Measurements from ENCODE around the gene PKD1L1. TPM values are rescaled to one million over a fixed set of nuclear protein-coding genes. Genes with fewer than 3 reads are reported as not detected.

The PKD1L1 gene
- total RNA-seq, 1 experiment from 2014 or later: 0.17 TPM

GRCh38 chr7:47881256-47881655, 67.0 kb downstream of the PKD1L1 start:
- BruUV-seq (replicated peaks): no TSS peak
- no peak for TF ChIP-seq SP1 (IDR thresholded peaks at IDR 0.05; ENCODE audit: low read depth)
- no peak for TF ChIP-seq EZH2phosphoT487 (IDR thresholded peaks at IDR 0.05; ENCODE audit: borderline replicate concordance)
- no peak for TF ChIP-seq EZH2 (IDR thresholded peaks at IDR 0.05)
- no peak for TF ChIP-seq CTCF (IDR thresholded peaks at IDR 0.05 in 2 of 3, conservative IDR thresholded peaks at IDR 0.05 in 1 of 3; ENCODE audit: borderline replicate concordance in 1 of 3, insufficient read depth in 1 of 3, low read depth in 2 of 3, low read length in 2 of 3)
- TF ChIP-seq CEBPB (IDR thresholded peaks at IDR 0.05; ENCODE audit: low read depth): no peak
- TF ChIP-seq EGR1 (IDR thresholded peaks at IDR 0.05; ENCODE audit: low read depth): no peak
- TF ChIP-seq ELF1 (IDR thresholded peaks at IDR 0.05; ENCODE audit: borderline replicate concordance, low read depth): no peak
- no peak for TF ChIP-seq ZBTB33 (IDR thresholded peaks at IDR 0.05; ENCODE audit: extremely low read depth, insufficient replicate concordance, low read length)
- TF ChIP-seq POLR2A (IDR thresholded peaks at IDR 0.05; ENCODE audit: borderline replicate concordance, extremely low read depth, insufficient read depth, insufficient read length): no peak
- no peak for TF ChIP-seq CBX3 (IDR thresholded peaks at IDR 0.05; ENCODE audit: low read depth)
- no peak for TF ChIP-seq ZNF274 (IDR thresholded peaks at IDR 0.05; ENCODE audit: low read depth, low read length)
- no peak for TF ChIP-seq MAX (IDR thresholded peaks at IDR 0.05)
- TF ChIP-seq FOSL1 (IDR thresholded peaks at IDR 0.05; ENCODE audit: low read depth): no peak
- no peak for TF ChIP-seq JUND (IDR thresholded peaks at IDR 0.05)
- no peak for TF ChIP-seq POLR2AphosphoS5 (IDR thresholded peaks at IDR 0.05; ENCODE audit: low read depth, low read length)
- no peak for TF ChIP-seq TCF7L2 (IDR thresholded peaks at IDR 0.05; ENCODE audit: borderline replicate concordance, extremely low read depth, insufficient read depth, insufficient read length)
- no peak for TF ChIP-seq SRF (IDR thresholded peaks at IDR 0.05; ENCODE audit: low read depth)
- H3K4me1 ChIP-seq (ENCODE audit: control insufficient read depth in 1 of 2, insufficient read depth in 2 of 2, low read length in 2 of 2): no peaks in the 10 kb centered on the region
- ATAC-seq: no peak
- CTCF ChIA-PET: no interaction called here
- no peaks in the 10 kb centered on the region for H3K36me3 ChIP-seq (ENCODE audit: control insufficient read depth in 1 of 2, insufficient read depth in 2 of 2, low read length in 2 of 2)
- no peak overlapping the region for H3K4me3 ChIP-seq (replicated peaks in 1 of 2; ENCODE audit: low read depth in 1 of 2, low read length in 2 of 2)
- H3K79me2 ChIP-seq (ENCODE audit: insufficient read depth, low read length): no peaks in the 10 kb centered on the region
- H3K9me3 ChIP-seq (ENCODE audit: control insufficient read depth in 1 of 2, insufficient read depth in 1 of 2, low read depth in 1 of 2, low read length in 2 of 2): no peaks in the 10 kb centered on the region
- DNase-seq (ENCODE audit: low read depth, low spot score): no peak
- H4K20me1 ChIP-seq (ENCODE audit: insufficient read depth): no peaks in the 10 kb centered on the region
- intact Hi-C loops (cut with micrococcal nuclease): no loop called here
- H2AFZ ChIP-seq (ENCODE audit: low read depth, low read length, poor library complexity, severe bottlenecking): no peak overlapping the region
- H3K27ac ChIP-seq (ENCODE audit: low read depth, low read length): no peak overlapping the region
- no peak overlapping the region for H3K4me2 ChIP-seq (ENCODE audit: low read length)
- H3K9ac ChIP-seq (ENCODE audit: low read length): no peak overlapping the region
- POLR2A ChIA-PET: no interaction called here
- H3K9me2 ChIP-seq (ENCODE audit: insufficient read depth): no peaks in the 10 kb centered on the region
- RAD21 ChIA-PET (ENCODE audit: low non-redundant PET in 1 of 2, low total read pairs in 2 of 2, uncharacterized antibody in 2 of 2, unreplicated experiment in 2 of 2): no interaction called here
- peaks cover 18% of the 10 kb centered on the region; the same call in 1 of the 2 replicates for H3K27me3 ChIP-seq (ENCODE audit: insufficient read depth, low read length)

Data from HCT116 (cell line).